GM18858 (cell line): ENCODE measurements around the gene LRRC10B.

Experiments
- ATAC-seq: cut with Tn5 transposase; IDR thresholded peaks from one replicate; pipeline ENCODE4 v1.9.1; 2021; ENCODE audit not compliant: unreplicated experiment

LRRC10B gene

GRCh38 chr11:61528114-61528513, 19.6 kb downstream of the LRRC10B start:
- ATAC-seq: no peak

GRCh38 chr11:61529537-61530225, 21.1 kb downstream of the LRRC10B start:
- no peak for ATAC-seq

GRCh38 chr11:61531044-61531443, 22.5 kb downstream of the LRRC10B start:
- no peak for ATAC-seq

- no peak for ATAC-seq
These were observed 23.8 kb downstream of the LRRC10B start for GRCh38 chr11:61532134-61533038.

GRCh38 chr11:61533039-61533375, 24.5 kb downstream of the LRRC10B start:
- ATAC-seq: no peak

GRCh38 chr11:61533401-61533800, 24.9 kb downstream of the LRRC10B start:
- no peak for ATAC-seq

GRCh38 chr11:61534025-61534932, 25.7 kb downstream of the LRRC10B start:
- ATAC-seq: no peak

- no peak for ATAC-seq
These were observed 26.6 kb downstream of the LRRC10B start for GRCh38 chr11:61534933-61535839.

- ATAC-seq: no peak
These were observed 27.6 kb downstream of the LRRC10B start for GRCh38 chr11:61535998-61536675.

- no peak for ATAC-seq
These were observed 28.2 kb downstream of the LRRC10B start for GRCh38 chr11:61536676-61537270.

GRCh38 chr11:61537326-61537725, 28.8 kb downstream of the LRRC10B start:
- ATAC-seq: no peak

GRCh38 chr11:61538636-61538961, 30.1 kb downstream of the LRRC10B start:
- no peak for ATAC-seq

GRCh38 chr11:61539006-61539405, 30.5 kb downstream of the LRRC10B start:
- no peak for ATAC-seq

GRCh38 chr11:61539831-61540357, 31.3 kb downstream of the LRRC10B start:
- no peak for ATAC-seq

- no peak for ATAC-seq
These were observed 32.0 kb downstream of the LRRC10B start for GRCh38 chr11:61540528-61540927.

- ATAC-seq: no peak
These were observed 33.0 kb downstream of the LRRC10B start for GRCh38 chr11:61541598-61541997.

GRCh38 chr11:61542024-61542461, 33.5 kb downstream of the LRRC10B start:
- no peak for ATAC-seq

- no peak for ATAC-seq
These were observed 34.2 kb downstream of the LRRC10B start for GRCh38 chr11:61542705-61543104.
